Spinal cord (tissue), 10 donors: ENCODE results near the gene ZNF629. TPM values are rescaled to one million over a fixed set of nuclear protein-coding genes. Genes with fewer than 3 reads are reported as not detected.
"Not testable (repeated sequence)": the region's sequence is repeated elsewhere in the genome, so short reads cannot be mapped to it uniquely, and the experiment has no call there.

Source experiments
- DNase-seq, 6 donors: peaks; one replicate each; pipeline versions ENCODE4 v3.0.0 to v3.0.0-alpha.2; 2013 to 2015; ENCODE audit warnings: low spot score in 6 of 6, low read depth in 4 of 6
- H3K27ac ChIP-seq: one replicate; pipeline ENCODE4 v1.5.1; 2013; ENCODE audit warnings: low read depth, low read length, control low read depth
- H3K27me3 ChIP-seq: one replicate; pipeline ENCODE4 v1.6.1; 2013; ENCODE audit warnings: low read length; ENCODE audit not compliant: control insufficient read depth, insufficient read depth
- H3K36me3 ChIP-seq: one replicate; pipeline ENCODE4 v1.6.1; 2013; ENCODE audit warnings: low read length; ENCODE audit not compliant: control insufficient read depth, insufficient read depth
- H3K4me1 ChIP-seq: one replicate; pipeline ENCODE4 v1.6.1; 2013; ENCODE audit warnings: low read length; ENCODE audit not compliant: control insufficient read depth, insufficient read depth
- H3K4me3 ChIP-seq: one replicate; pipeline ENCODE4 v1.5.1; 2013; ENCODE audit warnings: low read depth, low read length, control low read depth
- H3K9me3 ChIP-seq: one replicate; pipeline ENCODE4 v1.6.1; 2013; ENCODE audit warnings: low read length; ENCODE audit not compliant: control insufficient read depth, insufficient read depth
- WGBS: methylation state at CpG from one replicate; pipeline ENCODE4 v1.1.5; 2013; ENCODE audit warnings: missing lambda C conversion rate; ENCODE audit not compliant: insufficient coverage; 5-methylcytosine and 5-hydroxymethylcytosine counted together
- polyA plus RNA-seq, 2 donors: library from polyadenylated mRNA; unstranded; fragments of 120-200 nt; gene quantifications; one replicate each; pipeline ENCODE4 v1.2.1, GENCODE V29; 2013; ENCODE audit not compliant: insufficient read length in 2 of 2
- total RNA-seq, 2 donors: library from RNA; depleted of rRNA in 1 of 2; stranded (reverse); fragments of 120-200 nt in 1 of 2; fragments of >200 nt in 1 of 2; gene quantifications; one replicate each; pipeline versions ENCODE4 v1.2.3 to v1.2.4, GENCODE V29; 2013 to 2014
- donor health status: healthy.

ZNF629 gene
- total and polyA plus RNA-seq, 4 donors: 7.8 to 27.4 (median 25.4) TPM

DNA sequence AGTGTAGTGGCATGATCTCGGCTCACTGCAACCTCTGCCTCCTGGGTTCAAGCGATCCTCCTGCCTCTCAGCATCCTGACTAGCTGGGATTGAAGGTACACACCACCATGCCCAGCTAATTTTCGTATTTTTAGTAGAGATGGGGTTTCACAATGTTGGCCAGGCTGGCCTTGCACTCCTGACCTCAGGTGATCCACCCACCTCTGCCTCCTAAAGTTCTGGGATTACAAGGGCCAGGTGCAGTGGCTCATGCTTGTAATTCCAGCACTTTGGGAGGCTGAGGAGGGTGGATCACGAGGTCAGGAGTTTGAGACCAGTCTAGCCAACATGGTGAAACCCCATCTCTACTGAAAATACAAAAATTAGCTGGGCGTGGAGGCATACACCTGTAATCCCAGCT is 22.7 kb upstream of the ZNF629 start:
- WGBS: 80% methylated on average over 2 of the region's 5 CpGs

DNA sequence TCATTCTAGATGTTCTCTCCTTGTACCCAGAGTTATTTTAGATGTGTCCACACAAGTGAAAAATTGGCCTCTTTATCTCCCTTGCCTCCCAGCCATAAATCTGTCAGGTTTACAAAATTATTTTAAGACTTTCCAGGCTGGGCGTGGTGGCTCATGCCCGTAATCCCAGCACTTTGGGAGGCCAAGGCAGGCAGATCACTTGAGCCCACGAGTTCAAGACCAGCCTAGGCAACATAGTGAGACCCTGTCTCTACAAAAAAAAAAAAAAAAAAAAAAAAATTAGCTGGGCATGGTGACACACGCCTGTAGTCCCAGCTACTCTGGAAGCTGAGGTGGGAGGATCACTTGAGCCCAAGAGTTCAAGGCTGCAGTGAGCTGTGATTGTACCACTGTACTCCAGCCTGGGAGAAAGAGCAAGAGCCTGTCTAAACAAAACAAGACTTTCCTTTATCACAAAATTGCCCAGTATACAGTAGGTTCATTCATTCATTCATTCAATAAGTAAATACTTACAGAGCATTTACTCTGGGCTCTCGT is 22.0 kb upstream of the ZNF629 start:
- H3K27me3 ChIP-seq, H3K36me3 ChIP-seq, H3K27ac ChIP-seq, H3K4me3 ChIP-seq, H3K9me3 ChIP-seq, DNase-seq: not testable (repeated sequence)
- 53% methylated on average over 3 of the region's 5 CpGs for WGBS
- peaks cover 30% of the 10 kb centered on the region for H3K4me1 ChIP-seq

More for the DNA sequence above, 22.7 kb upstream of the ZNF629 start:
- H3K27me3 ChIP-seq, H3K36me3 ChIP-seq, DNase-seq, H3K27ac ChIP-seq, H3K9me3 ChIP-seq, H3K4me3 ChIP-seq: not testable (repeated sequence)
- peaks cover 36% of the 10 kb centered on the region for H3K4me1 ChIP-seq

DNA sequence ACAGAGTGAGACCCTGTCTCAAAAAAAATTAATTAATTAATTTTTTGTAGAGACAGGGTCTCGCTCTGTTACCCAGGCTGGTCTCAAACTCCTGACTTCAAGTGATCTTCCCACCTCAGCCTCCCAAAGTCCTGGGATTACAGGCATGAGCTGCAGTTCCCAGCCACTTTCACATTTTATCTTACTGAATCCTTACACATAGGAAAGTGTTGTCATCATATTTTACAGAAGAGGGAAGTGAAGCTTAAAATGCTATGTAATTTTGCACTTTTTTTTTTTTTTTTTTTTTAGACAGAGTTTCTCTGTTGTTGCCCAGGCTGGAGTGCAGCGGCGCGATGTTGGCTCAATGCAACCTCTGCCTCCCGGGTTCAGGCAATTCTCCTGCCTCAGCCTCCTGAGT is 21.1 kb upstream of the ZNF629 start:
- peaks cover 27% of the 10 kb centered on the region for H3K4me1 ChIP-seq

GRCh38 chr16:30805370-30806169 is 18.6 kb upstream of the ZNF629 start:
- H3K4me3 ChIP-seq: peak overlapping the region; percentile 85
- under 1% methylated on average over 62 of the region's 62 CpGs for WGBS
- no peaks in the 10 kb centered on the region for H3K36me3 ChIP-seq
- H3K27ac ChIP-seq: peak overlapping the region; percentile 93
- H3K4me1 ChIP-seq: peaks cover 27% of the 10 kb centered on the region
- H3K27me3 ChIP-seq: no peaks in the 10 kb centered on the region
- no peaks in the 10 kb centered on the region for H3K9me3 ChIP-seq
- DNase-seq: peak in 4 of 6 donors; percentile 65 to 95 (median 85)

More for the DNA sequence above, 21.1 kb upstream of the ZNF629 start:
- H3K36me3 ChIP-seq: no peaks in the 10 kb centered on the region
- H3K27ac ChIP-seq: no peak overlapping the region
- no peaks in the 10 kb centered on the region for H3K27me3 ChIP-seq
- H3K4me3 ChIP-seq: no peak overlapping the region
- no peaks in the 10 kb centered on the region for H3K9me3 ChIP-seq
- DNase-seq: no peak
- WGBS: 96% methylated on average over 4 of the region's 5 CpGs

- H3K36me3 ChIP-seq: no peaks in the 10 kb centered on the region
- no peaks in the 10 kb centered on the region for H3K27me3 ChIP-seq
- peak overlapping the region; percentile 85 for H3K4me3 ChIP-seq
- no peaks in the 10 kb centered on the region for H3K9me3 ChIP-seq
- no peak for DNase-seq
- H3K4me1 ChIP-seq: peaks cover 27% of the 10 kb centered on the region
- peak overlapping the region; percentile 93 for H3K27ac ChIP-seq
- WGBS: 85% methylated on average over 3 of the region's 8 CpGs
These were observed 18.0 kb upstream of the ZNF629 start for GRCh38 chr16:30805056-30805369.

DNA sequence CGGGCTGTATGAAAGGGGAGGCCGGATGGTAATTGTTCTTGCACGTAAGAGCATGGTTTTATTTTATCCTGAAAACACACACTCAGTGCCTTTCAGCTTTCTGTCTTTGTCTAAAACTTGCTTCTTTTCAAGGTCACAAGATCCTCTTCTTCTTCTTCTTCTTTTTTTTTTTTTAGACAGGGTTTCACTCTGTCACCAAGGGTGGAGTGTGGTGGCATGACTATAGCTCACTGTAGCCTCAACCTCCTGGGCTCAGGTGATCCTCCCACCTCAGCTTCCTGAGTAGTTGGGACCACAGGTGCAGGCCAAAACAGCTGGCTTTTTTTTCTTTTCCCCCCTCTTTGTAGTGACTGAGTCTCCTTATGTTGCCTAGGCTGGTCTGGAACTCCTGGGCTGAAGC is 15.9 kb upstream of the ZNF629 start:
- no peaks in the 10 kb centered on the region for H3K36me3 ChIP-seq
- H3K27me3 ChIP-seq: no peaks in the 10 kb centered on the region
- no CpG with 5 or more reads among the region's 3 CpGs for WGBS
- no peak overlapping the region for H3K4me3 ChIP-seq
- no peak overlapping the region for H3K27ac ChIP-seq
- peaks cover 27% of the 10 kb centered on the region for H3K4me1 ChIP-seq
- no peaks in the 10 kb centered on the region for H3K9me3 ChIP-seq
- no peak for DNase-seq

- no peaks in the 10 kb centered on the region for H3K27me3 ChIP-seq
- H3K4me3 ChIP-seq: no peak overlapping the region
- no peaks in the 10 kb centered on the region for H3K9me3 ChIP-seq
- WGBS: 70% methylated on average over 4 of the region's 8 CpGs
- no peak overlapping the region for H3K27ac ChIP-seq
- no peak for DNase-seq
- no peaks in the 10 kb centered on the region for H3K4me1 ChIP-seq
- no peaks in the 10 kb centered on the region for H3K36me3 ChIP-seq
These were observed 10.8 kb upstream of the ZNF629 start for GRCh38 chr16:30797670-30798309.

DNA sequence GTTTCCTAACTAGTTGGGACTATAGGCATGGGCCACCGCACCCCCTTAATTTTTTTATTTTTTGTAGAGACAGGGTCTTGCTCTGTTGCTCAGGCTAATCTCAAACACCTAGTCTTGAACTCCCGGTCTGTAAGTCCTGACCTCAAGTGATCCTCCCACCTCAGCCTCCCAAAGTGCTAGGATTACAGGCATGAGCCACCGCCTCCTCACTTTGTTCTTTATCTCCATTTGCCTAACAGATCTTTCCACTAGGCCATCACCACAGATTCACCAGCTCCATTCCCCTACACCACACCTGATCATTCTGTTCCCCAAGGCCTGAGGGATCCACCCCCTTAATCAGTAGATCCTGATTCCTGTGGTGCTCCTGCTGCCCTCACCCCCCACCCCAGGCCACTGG is 7.6 kb upstream of the ZNF629 start:
- Histone ChIP-seq H3K4me3 (no peak overlapping the region), H3K27ac (no peak overlapping the region), H3K4me1 (no peaks in the 10 kb centered on the region), H3K36me3 (no peaks in the 10 kb centered on the region), H3K27me3 (no peaks in the 10 kb centered on the region), H3K9me3 (no peaks in the 10 kb centered on the region)
- no peak for DNase-seq
- 81% methylated on average over 2 of the region's 3 CpGs for WGBS

DNA sequence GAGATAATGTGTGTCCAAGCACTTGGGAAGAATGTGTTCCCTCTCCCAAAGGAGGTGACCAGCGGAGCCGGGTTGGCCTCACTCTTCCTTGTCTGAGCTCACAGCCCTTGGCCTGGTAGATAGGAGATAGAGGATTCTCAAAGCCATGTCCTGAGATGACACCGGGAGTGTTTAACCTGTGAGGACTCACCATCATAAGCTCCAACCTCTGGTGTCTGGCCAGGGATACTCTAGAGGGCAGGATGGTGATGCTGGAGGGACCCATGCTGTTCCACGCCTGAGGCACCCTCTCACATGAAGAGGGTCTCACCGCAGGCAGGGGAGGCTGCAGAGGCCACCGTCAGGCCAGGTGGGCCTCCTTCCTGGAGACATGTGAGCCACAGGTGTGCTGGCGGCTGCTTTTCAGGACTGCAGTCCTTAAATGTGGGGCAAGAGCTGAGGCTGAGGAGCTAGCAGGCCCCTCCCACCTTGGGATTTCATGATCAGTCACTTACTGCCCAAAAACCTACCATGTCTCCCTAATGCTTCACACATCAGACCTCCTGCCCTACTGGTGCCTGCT is 6.6 kb upstream of the ZNF629 start:
- Histone ChIP-seq H3K4me1 (no peaks in the 10 kb centered on the region), H3K27ac (no peak overlapping the region), H3K4me3 (no peak overlapping the region), H3K27me3 (no peaks in the 10 kb centered on the region), H3K36me3 (no peaks in the 10 kb centered on the region), H3K9me3 (no peaks in the 10 kb centered on the region)
- 70% methylated on average over 4 of the region's 7 CpGs for WGBS
- no peak for DNase-seq
